AG09319 (cell line): ENCODE data around the gene THSD7B.
"Not testable (repeated sequence)": the region's sequence is repeated elsewhere in the genome, so short reads cannot be mapped to it uniquely, and the experiment has no call there.

Source experiments
- DNase-seq: peaks from one replicate; pipeline ENCODE4 v3.0.0-alpha.2; 2010; ENCODE audit warnings: low read depth; ENCODE audit errors: extremely low read depth
- CTCF ChIP-seq: IDR thresholded peaks from 2 replicates; pipeline ENCODE4 v1.5.1; 2011; ENCODE audit warnings: low read depth, mild to moderate bottlenecking, inconsistent platforms, low read length, moderate library complexity

Gene THSD7B

DNA sequence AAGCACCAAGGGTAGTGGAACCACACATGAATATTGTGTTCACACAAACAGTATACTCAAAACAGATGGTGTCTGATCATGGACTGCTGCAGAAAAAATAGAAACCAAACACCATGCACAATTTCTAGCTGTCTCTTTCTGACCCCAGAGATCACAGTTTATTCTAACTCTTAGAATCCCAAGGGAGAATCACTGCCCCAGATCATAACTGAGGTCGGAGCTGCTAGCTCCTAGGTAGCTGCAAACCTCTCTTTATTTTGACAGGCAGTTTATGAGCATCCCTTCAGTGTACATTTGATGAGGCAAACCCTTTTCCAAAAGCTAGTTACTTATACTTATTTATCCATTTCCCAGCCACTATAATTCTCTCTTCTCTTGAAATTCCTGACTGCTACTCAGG lies 759.8 kb downstream of the THSD7B start:
- TF ChIP-seq CTCF: no peak

DNA sequence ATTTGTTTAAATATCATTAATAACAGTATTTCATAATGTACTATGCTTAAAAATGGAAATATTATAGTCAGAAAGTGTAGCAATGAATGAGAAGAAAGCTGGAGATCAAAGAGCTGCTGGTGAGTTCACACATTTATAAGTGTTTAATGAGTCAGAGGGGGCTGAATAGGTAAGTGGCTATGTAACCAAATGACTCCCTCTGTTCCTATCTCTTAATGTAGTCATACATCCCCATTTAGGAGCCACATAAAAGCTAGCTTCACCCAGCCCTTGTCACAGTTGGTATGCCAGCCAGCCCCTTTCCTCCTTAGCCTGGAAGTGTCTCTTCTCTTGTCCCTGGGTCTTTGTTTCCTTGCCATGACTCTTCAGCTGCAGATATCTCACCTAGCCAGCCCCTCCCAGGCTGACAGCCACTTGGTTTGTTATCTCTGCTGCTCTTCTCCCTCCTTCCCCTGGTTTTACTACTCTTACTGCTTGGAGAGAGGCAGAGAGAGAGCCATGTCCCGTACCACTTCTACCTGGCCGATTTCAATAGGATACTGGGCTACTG lies 760.4 kb downstream of the THSD7B start:
- no peak for TF ChIP-seq CTCF
- no peak for DNase-seq

More for the DNA sequence above, 759.8 kb downstream of the THSD7B start:
- no peak for DNase-seq

GRCh38 chr2:137535897-137536296 lies 770.6 kb downstream of the THSD7B start:
- no peak for DNase-seq
- TF ChIP-seq CTCF: no peak

DNA sequence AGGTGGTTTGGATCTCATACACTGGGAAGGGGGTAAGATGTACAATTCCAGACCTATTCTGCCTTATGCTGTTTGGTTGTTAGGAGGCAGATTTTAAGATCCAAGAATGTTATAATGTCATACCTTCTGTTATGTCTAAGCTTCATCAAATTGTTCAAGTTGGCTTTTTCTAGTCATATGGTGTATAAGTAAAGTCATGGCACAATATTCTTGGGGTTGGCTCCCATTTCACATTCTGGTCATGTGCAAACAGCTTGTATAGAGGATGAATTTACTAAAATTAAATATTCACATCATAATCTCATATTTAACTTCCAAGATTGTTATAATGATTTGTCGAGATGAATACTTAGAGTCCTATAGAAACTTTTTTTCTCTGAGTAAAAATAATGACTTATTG lies 774.0 kb downstream of the THSD7B start:
- no peak for TF ChIP-seq CTCF
- no peak for DNase-seq

DNA sequence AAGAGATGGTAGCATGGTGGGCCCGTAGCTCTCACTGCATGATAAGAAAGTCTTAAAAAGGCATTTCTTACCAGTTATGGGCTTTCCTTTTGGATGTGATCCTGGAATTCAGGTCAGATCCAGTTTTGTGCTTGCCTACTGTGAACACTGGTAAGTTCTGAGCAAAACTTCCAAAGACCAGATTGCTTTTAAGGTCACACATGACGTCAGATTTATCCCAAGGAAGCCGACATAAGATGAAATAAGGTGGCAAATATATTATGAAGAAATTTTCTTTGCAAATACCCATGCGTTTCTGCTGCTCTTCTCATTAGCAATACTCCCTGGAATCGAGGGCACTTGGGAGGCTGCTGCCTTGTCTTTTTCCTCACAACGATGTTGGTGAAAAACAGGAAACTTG lies 782.5 kb downstream of the THSD7B start:
- no peak for DNase-seq
- no peak for TF ChIP-seq CTCF

DNA sequence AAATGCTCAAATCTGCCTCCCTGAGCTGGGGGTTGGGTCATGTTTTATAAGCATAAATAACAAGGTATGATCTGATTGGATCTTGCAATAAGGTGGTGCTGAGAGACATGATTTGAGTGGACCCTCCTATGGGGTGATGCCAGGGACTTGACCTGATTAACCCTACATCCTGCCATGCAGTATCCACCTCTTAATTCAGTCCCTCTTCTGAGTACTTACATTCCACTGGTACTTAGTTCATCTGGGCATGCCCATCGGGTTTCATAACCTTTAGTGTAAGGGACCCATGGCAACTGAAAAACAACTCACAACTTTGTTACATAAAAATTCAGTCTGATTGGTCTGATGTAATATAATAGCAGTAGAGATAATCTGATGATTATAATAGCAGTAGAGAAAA lies 801.0 kb downstream of the THSD7B start:
- DNase-seq: no peak
- TF ChIP-seq CTCF: no peak

DNA sequence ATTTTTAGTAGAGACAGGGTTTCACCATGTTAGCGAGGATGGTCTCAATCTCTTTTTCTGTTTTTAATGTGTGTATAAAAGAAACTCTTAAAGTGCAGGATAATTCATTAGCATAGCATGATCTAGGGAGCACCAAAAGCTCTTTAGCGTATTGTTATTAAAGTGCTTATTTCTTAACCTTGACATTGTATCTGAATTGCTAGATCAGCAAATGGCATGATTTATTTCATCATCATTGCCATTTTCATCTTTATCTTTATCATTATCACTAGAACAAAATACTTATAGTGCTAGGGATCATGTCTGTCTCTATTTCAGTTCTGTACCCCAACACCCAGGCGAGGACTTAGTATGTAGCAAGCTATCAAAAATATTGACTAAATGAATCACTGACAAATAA lies 805.1 kb downstream of the THSD7B start:
- DNase-seq: no peak
- no peak for TF ChIP-seq CTCF

- not testable (repeated sequence) for DNase-seq
These were observed 822.5 kb downstream of the THSD7B start for GRCh38 chr2:137587834-137588233.

DNA sequence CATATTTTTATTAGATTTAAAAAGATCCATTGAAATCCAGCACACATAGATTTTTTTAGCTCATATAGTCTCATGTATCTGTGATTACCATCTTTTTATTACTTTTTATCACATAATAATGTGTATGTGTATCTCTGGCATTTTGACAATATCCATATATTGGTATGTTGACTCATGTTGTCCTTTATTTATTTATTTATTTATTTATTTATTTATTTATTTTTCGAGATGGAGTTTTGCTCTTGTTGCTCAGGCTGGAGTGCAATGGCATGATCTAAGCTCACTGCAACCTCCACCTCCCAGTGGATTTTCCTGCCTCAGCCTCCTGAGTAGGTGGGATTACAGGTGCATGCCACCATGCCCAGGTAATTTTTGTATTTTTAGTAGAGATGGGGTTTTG lies 823.2 kb downstream of the THSD7B start:
- DNase-seq: not testable (repeated sequence)
